ENCODE data around the gene LTBP1.
"Not testable (repeated sequence)": the region's sequence is repeated elsewhere in the genome, so short reads cannot be mapped to it uniquely, and the experiment has no call there.

Gene LTBP1

GRCh38 chr2:33214857-33215256 lies 268.1 kb downstream of the LTBP1 start:
- no peak overlapping the region for H3K4me3 ChIP-seq (ENCODE audit: low read depth, low read length)

DNA sequence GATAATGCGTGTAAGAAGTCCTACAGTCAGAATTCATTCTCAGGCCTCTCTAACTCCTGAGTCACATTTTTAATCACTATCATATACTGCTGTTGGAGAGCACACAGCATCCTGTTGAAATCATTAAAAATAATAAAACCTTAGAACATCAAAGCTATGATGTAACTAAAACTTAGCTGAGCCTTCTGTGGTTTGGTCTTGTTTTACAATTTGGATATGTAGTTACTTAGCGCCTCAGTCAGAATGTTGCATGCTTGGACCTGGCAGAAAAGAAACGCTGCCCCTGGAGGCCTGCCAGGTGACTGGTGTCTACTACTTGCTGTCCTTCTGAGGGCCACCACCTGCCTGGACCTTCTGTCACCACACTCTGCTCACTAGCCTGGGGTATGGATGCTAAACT lies 268.5 kb downstream of the LTBP1 start:
- no peak overlapping the region for H3K4me3 ChIP-seq (ENCODE audit: low read depth, low read length)

GRCh38 chr2:33215983-33216382 lies 269.2 kb downstream of the LTBP1 start:
- H3K4me3 ChIP-seq (ENCODE audit: low read depth, low read length) = no peak overlapping the region

DNA sequence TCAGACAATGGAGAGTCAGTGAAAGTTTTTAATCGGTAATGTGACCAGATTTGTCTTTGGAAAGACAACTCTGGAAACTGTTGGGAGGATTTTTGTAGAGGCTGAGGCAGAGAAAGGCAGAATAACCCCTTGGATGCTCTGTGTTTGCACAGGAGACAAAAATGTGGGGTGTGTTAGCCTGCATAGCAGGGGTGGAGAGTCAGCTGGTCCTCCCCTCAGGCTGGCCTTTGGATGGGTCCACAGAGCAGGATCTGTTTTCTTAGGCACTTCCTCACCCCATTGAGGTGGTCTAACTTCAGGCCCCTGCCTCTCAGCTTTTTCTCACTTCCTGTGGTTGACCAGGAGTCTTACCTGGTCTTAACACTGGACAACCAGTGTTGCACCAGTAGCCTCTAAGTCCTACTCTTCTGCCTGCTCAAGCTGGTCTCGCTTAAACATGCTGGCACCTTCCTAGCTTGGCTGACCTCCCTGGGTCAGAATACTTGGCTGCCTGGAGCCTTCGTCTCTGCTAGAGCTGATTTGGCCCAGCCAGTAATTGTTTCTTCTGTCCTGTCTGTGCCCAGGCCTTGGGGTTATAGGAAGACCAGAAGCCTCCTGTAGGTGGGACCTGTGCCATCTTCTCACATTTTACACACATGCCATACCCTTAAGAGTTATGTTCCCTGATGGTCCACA lies 269.9 kb downstream of the LTBP1 start:
- no peak overlapping the region for H3K4me3 ChIP-seq (ENCODE audit: low read depth, low read length)

DNA sequence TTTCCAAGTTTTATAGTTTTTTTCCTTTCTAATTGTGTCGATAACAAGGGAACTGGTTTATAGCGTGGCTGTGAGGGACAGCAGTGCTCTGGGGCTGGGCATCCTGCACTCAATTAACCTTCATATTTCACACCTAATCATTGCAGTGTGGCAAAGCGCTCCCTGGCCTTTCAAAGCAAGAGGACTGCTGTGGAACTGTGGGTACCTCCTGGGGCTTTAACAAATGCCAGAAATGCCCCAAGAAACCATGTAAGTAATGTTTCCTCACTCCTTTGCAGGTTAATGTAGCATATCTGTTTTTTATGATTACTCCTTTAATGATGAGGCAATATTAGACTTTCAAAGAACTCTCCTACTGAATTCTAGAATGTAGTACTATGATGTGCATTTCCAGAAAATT lies 270.7 kb downstream of the LTBP1 start:
- no peak overlapping the region for H3K4me3 ChIP-seq (ENCODE audit: low read depth, low read length)

GRCh38 chr2:33219114-33219513 lies 272.4 kb downstream of the LTBP1 start:
- H3K4me3 ChIP-seq (ENCODE audit: low read depth, low read length) = no peak overlapping the region

DNA sequence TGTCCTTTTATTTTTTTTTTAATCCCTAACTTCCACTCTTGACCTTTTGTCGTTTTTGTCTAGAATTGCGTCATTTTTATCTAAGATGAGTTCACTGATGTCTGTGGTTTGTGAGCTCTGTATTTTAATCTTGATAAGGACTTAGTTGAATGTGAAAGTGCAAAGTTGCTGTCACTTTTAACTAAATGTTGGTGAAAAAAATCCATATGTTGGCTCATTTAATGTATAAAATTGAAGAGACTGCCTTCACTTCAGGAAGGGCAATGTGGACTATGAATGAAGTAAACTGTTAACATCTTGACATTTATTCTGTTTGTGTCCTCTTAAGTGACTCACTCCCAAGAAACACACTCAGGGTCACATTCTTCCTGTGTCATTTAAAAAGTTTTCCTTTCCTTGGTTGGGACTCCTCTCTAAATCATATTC lies 273.1 kb downstream of the LTBP1 start:
- H3K4me3 ChIP-seq (ENCODE audit: low read depth, low read length) = no peak overlapping the region

DNA sequence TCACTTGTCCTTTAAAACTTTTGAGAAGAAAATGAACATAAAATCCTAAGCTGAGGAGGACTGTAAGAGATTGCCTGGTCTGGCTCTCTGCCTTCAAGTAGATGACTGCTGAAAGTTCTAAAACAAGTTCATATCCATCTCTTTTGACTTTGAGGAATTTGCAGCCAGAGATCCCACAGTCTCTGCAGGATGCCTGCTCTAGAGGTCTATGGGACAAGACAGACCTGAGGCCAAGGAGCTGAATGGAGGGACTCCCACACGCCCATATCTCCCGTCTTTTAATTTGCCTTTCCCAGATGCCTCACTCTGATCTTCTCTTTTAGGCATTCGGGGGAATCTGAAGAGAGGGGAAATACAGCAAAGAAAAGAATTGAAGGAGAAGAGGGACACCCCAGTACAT lies 273.8 kb downstream of the LTBP1 start:
- no peak overlapping the region for H3K4me3 ChIP-seq (ENCODE audit: low read depth, low read length)

DNA sequence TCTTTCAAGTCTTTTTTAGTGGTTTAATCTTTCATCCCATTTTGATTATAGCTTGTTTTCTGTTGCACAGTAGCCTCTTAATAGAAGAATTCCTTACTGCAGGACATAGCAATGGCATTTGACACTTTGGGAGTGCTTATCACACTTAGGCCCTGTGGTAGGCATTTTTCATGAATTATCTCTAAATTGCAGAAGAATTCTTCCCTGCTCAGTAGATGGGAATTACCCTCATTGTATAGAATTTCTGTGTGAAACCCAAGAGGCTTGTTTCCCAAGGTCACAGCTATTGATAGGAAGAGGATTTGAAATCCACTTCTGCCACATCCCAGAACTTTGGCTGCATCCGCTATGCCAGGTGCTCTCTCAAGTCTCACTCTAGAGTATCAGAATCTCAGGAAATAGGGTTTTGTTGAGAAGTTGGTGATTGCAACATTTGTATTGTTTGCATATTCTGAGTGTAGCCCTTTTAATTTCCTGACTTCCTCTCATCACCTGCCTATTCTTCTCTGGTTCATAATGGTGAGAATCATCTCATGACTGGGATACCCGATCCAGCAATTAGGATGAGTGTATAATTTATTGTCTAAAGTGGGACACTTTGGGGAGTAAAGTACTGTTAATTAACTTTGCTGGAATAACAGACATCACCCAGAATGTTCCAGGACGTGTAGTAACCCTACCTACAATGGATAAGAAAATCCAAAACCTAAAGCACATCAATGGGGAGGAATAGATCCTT lies 274.5 kb downstream of the LTBP1 start:
- no peak overlapping the region for H3K4me3 ChIP-seq (ENCODE audit: low read depth, low read length)

GRCh38 chr2:33222309-33222708 lies 275.6 kb downstream of the LTBP1 start:
- no peak overlapping the region for H3K4me3 ChIP-seq (ENCODE audit: low read depth, low read length)

DNA sequence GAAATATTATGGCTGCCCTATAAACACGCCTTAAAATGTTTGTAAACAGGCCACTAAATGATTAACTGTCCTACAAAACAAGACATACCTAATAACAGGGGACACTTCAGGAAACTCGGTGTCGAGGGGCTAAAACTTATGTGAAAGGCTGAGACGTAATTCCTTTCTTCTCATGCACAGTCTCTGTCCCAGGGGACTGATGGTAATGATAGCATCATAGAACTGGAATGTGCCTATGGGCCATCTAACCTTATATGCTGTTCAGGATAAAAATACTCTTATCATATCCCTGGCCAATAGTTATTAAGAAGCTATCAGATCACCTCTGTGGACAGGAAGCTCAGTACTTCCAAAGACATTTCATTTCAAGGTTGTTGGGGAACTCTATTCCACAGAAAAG lies 277.1 kb downstream of the LTBP1 start:
- no peak overlapping the region for H3K4me3 ChIP-seq (ENCODE audit: low read depth, low read length)

DNA sequence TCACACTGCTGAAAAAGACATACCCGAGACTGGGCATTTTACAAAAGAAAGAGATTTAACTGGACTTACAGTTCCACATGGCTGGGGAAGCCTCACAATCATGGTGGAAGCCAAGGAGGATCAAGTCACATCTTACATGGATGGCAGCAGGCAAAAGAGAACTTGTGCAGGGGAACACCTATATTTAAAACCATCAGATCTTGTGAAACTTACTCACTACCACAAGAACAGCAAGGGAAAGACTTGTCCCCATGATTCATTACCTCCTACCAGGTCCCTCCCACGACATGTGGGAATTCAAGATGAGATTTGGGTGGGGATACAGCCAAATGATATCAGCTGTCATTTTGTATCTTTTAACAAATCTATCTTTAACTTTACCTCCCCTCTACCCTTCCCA lies 278.6 kb downstream of the LTBP1 start:
- no peak overlapping the region for H3K4me3 ChIP-seq (ENCODE audit: low read depth, low read length)

GRCh38 chr2:33226546-33226945 lies 279.8 kb downstream of the LTBP1 start:
- no peak overlapping the region for H3K4me3 ChIP-seq (ENCODE audit: low read depth, low read length)

- no peak overlapping the region for H3K4me3 ChIP-seq (ENCODE audit: low read depth, low read length)
These were observed 282.9 kb downstream of the LTBP1 start for GRCh38 chr2:33229646-33230045.

DNA sequence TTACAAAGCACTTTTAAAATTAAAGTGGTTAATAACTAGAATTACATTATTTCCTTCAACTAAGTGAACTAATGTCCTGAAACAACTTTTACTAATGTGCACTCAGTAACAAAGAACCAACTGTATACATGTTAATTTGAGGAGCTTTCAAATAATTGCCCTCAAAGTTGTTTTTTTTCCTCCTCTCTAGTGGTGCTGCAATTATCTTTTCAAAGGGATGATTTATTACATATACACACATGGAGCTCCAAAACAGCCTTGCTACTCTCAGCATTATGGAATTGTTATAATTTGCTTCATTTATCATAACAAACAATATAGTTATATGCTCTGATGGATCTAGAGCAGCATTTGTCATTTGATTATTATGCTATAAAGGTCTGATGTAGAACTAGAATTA lies 283.4 kb downstream of the LTBP1 start:
- no peak overlapping the region for H3K4me3 ChIP-seq (ENCODE audit: low read depth, low read length)

DNA sequence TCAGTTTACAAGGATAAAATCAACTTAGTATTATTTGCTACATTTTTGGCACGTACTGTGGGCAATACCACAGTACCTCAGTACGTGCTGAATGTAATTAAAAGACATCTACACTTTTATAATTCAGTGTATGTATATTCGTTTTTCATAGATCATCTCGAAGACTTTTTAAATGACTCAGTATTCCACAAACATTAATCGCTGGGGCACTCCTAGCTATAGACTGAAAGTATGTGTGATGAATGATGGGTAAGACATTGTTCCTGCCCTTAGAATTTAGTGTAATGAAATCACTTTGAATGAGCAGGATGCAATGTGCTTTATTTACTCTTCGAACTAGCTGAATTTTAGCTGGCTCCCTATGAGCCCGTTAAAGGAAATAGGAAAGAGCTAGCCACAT lies 284.1 kb downstream of the LTBP1 start:
- H3K4me3 ChIP-seq (ENCODE audit: low read depth, low read length) = no peak overlapping the region

GRCh38 chr2:33235559-33235958 lies 288.8 kb downstream of the LTBP1 start:
- not testable (repeated sequence) for H3K4me3 ChIP-seq (ENCODE audit: low read depth, low read length)

- H3K4me3 ChIP-seq (ENCODE audit: low read depth, low read length) = no peak overlapping the region
These were observed 290.0 kb downstream of the LTBP1 start for GRCh38 chr2:33236482-33237385.

- no peak overlapping the region for H3K4me3 ChIP-seq (ENCODE audit: low read depth, low read length)
These were observed 291.4 kb downstream of the LTBP1 start for GRCh38 chr2:33238111-33238510.

- H3K4me3 ChIP-seq (ENCODE audit: low read depth, low read length) = no peak overlapping the region
These were observed 293.4 kb downstream of the LTBP1 start for GRCh38 chr2:33240178-33240577.

DNA sequence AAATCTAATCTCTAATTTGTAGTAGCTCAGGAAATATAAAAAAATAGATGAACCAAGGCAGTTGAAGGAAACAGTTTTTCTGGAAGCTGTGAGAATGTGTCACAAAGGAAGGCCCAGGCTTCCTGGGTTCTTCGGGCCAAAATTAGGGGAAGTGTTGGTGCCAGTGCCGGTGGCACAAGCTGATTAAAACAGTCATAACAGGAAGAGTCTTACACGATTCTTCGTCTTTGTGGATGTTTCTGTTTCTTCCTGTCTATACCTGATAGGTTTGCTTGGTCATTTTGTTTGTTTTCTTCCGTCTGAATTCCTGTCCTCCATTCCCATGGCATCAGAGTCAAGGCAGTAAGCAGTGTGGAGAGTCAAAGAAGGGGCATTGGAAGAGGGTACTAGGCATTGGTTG lies 294.3 kb downstream of the LTBP1 start:
- no peak overlapping the region for H3K4me3 ChIP-seq (ENCODE audit: low read depth, low read length)

- H3K4me3 ChIP-seq (ENCODE audit: low read depth, low read length) = no peak overlapping the region
These were observed 294.8 kb downstream of the LTBP1 start for GRCh38 chr2:33241581-33241980.
